SK-N-SH (cell line): ENCODE data around the gene DDIT3. TPM values are rescaled to one million over a fixed set of nuclear protein-coding genes. Genes with fewer than 3 reads are reported as not detected.
"Not testable (repeated sequence)": the region's sequence is repeated elsewhere in the genome, so short reads cannot be mapped to it uniquely, and the experiment has no call there.

ENCODE experiments used
- CTCF ChIA-PET: fragments of 300-600, 350-600 bp; formaldehyde crosslinking; extraction: SDS; loops from one replicate; lab custom pipeline; 2021; lab: Yijun Ruan, JAX
- POLR2A ChIA-PET: fragments of 350-600 bp; sonication (Branson Sonifier 250); formaldehyde crosslinking; extraction: SDS; loops from one replicate; lab custom pipeline; 2020; ENCODE audit warnings: antibody characterized with exemption, inconsistent platforms; lab: Yijun Ruan, JAX
- DNase-seq: peaks from one replicate; pipeline ENCODE4 v3.0.0; 2012
- H2AFZ ChIP-seq: fragments of 200-600 bp; sonication (generic); 2 replicates; pipeline ENCODE4 v1.8.1; 2016; ENCODE audit warnings: antibody characterized with exemption, mild to moderate bottlenecking, low read depth
- H3F3A ChIP-seq: fragments of 200-600 bp; sonication (generic); replicated peaks from 2 replicates; pipeline ENCODE3; 2016; ENCODE audit warnings: antibody characterized with exemption, mild to moderate bottlenecking; ENCODE audit not compliant: insufficient read depth
- H3K27ac ChIP-seq, 2 experiments: fragments of 200-500 bp in 1 of 2; fragments of 200-600 bp in 1 of 2; sonication (Bioruptor generic) in 1 of 2; sonication (generic), shearing (Covaris generic) in 1 of 2; 2 replicates each; pipeline versions ENCODE4 v1.5.1 to v1.6.1; 2014 to 2016; ENCODE audit warnings: low read depth in 2 of 2, inconsistent platforms in 1 of 2, low read length in 1 of 2, mild to moderate bottlenecking in 1 of 2, mixed read lengths in 1 of 2
- H3K27me3 ChIP-seq: fragments of 200-600 bp; sonication (generic), shearing (Covaris generic); 2 replicates; pipeline ENCODE4 v1.6.1; 2016; ENCODE audit warnings: mixed run types; ENCODE audit not compliant: insufficient read depth
- H3K36me3 ChIP-seq, 2 experiments: fragments of 200-500 bp in 1 of 2; fragments of 200-600 bp in 1 of 2; sonication (Bioruptor generic) in 1 of 2; sonication (generic) in 1 of 2; replicated peaks in 1 of 2; 2 replicates each; pipeline versions ENCODE3 to v1.5.1; 2014 to 2016; ENCODE audit warnings: low read length in 1 of 2, mild to moderate bottlenecking in 1 of 2; ENCODE audit not compliant: insufficient read depth in 2 of 2, control insufficient read depth in 1 of 2
- H3K4me1 ChIP-seq, 2 experiments: fragments of 200-500 bp in 1 of 2; fragments of 200-600 bp in 1 of 2; sonication (Bioruptor generic) in 1 of 2; sonication (generic), shearing (Covaris generic) in 1 of 2; 2 replicates each; pipeline versions ENCODE4 v1.5.1 to v1.6.1; 2014 to 2016; ENCODE audit warnings: low read depth in 1 of 2, low read length in 1 of 2, mixed run types in 1 of 2; ENCODE audit not compliant: insufficient read depth in 2 of 2, control insufficient read depth in 1 of 2
- H3K4me2 ChIP-seq: fragments of 200-600 bp; sonication (generic), shearing (Covaris generic); 2 replicates; pipeline ENCODE4 v1.6.1; 2017; ENCODE audit warnings: mixed run types
- H3K4me3 ChIP-seq, 2 experiments: fragments of 200-500 bp in 1 of 2; fragments of 200-600 bp in 1 of 2; sonication (Bioruptor generic) in 1 of 2; sonication (generic), shearing (Covaris generic) in 1 of 2; 2 replicates each; pipeline versions ENCODE4 v1.5.1 to v1.8.1; 2014 to 2016; ENCODE audit warnings: low read depth in 2 of 2, inconsistent platforms in 1 of 2, low read length in 1 of 2, mild to moderate bottlenecking in 1 of 2, mixed read lengths in 1 of 2, moderate library complexity in 1 of 2
- H3K79me2 ChIP-seq: fragments of 200-600 bp; sonication (generic); 2 replicates; pipeline ENCODE4 v1.8.1; 2017; ENCODE audit warnings: mild to moderate bottlenecking; ENCODE audit not compliant: insufficient read depth
- H3K9ac ChIP-seq: fragments of 200-600 bp; sonication (generic); 2 replicates; pipeline ENCODE4 v1.6.1; 2017; ENCODE audit warnings: mixed run types
- H3K9me2 ChIP-seq: fragments of 200-600 bp; sonication (generic); 2 replicates; pipeline ENCODE4 v1.6.1; 2017; ENCODE audit warnings: mixed run types
- H3K9me3 ChIP-seq: fragments of 200-600 bp; sonication (generic); 2 replicates; pipeline ENCODE4 v1.6.1; 2017; ENCODE audit warnings: mixed run types, mild to moderate bottlenecking, moderate library complexity
- H4K20me1 ChIP-seq: fragments of 200-600 bp; sonication (generic); 2 replicates; pipeline ENCODE4 v1.6.1; 2017; ENCODE audit warnings: mild to moderate bottlenecking, mixed run types; ENCODE audit not compliant: insufficient read depth
- EZH2phosphoT487 ChIP-seq: fragments of 200-600 bp; sonication (generic); IDR thresholded peaks from 2 replicates; pipeline ENCODE4 v1.6.1; 2017; ENCODE audit warnings: low read depth, mixed run types, mild to moderate bottlenecking, antibody characterized with exemption, moderate library complexity, borderline replicate concordance
- GATA2 ChIP-seq: sonication (generic); formaldehyde crosslinking; IDR thresholded peaks from 2 replicates; pipeline ENCODE4 v1.5.0; 2020; ENCODE audit warnings: mild to moderate bottlenecking, missing genetic modification reagents
- MXI1 ChIP-seq: IDR thresholded peaks from 2 replicates; pipeline ENCODE4 v1.6.1; 2012; ENCODE audit warnings: mild to moderate bottlenecking, low read depth, low read length, improper control_type of control experiment
- NFIC ChIP-seq: IDR thresholded peaks from 2 replicates; pipeline ENCODE4 v1.4.0; 2012; ENCODE audit warnings: borderline replicate concordance
- RXRA ChIP-seq: IDR thresholded peaks from 2 replicates; pipeline ENCODE4 v1.4.0; 2012; ENCODE audit warnings: low read depth, mild to moderate bottlenecking, borderline replicate concordance
- WGBS: methylation state at CpG from one replicate; pipeline ENCODE4 v1.1.6; 2017; ENCODE audit warnings: low lambda C conversion rate; 5-methylcytosine and 5-hydroxymethylcytosine counted together
- polyA plus RNA-seq, 3 experiments: library from polyadenylated mRNA; depleted of rRNA; stranded (reverse); fragments of >200 nt; gene quantifications; 2 replicates each; pipeline ENCODE4 v1.2.3, GENCODE V29; 2012
- TF ChIP-seq, protein P1 (sequence below): fragments of 150-350 bp; IDR thresholded peaks from 2 replicates; pipeline ENCODE4 v1.6.1; 2017; ENCODE audit warnings: antibody characterized with exemption, low read length, low read depth, borderline replicate concordance
- TF ChIP-seq, protein P2 (sequence below): fragments of 200-600 bp; sonication (generic); IDR thresholded peaks from 2 replicates; pipeline ENCODE4 v1.6.1; 2017; ENCODE audit warnings: antibody characterized with exemption, mild to moderate bottlenecking, moderate library complexity

The DDIT3 gene
- polyA plus RNA-seq, 1 of the 3 experiments (the other 2 are of a cell fraction) = 26.3 TPM

DNA sequence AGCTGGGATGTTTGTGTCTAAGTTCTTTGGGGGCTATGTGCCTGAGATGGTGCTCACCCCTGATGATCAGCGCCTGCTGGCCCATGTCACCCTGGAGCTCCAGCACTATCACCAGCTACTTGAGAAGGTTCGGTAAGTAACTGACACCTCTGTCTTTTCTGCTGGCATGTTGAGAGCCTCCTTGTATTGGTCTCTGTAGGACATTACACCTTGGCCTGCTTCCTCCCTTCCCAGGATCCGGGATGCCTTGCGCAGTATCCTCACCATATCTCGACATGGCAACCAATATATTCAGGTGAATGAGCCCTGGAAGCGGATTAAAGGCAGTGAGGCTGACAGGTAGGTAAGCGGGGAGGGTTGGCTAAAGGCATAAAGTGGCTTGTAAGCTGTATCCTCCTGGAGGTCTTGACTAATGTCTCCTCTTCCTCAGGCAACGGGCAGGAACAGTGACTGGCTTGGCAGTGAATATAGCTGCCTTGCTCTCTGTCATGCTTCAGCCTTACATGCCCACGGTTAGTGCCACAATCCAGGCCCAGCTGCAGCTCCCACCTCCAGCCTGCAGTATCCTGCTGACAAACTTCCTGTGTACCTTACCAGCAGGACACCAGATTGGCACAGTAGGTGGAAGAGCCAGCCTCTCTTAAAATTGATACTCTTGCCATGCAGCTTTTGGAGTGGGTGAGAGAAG is 5.5 kb downstream of the DDIT3 start (continued):
- no peak for TF ChIP-seq EZH2phosphoT487

DNA sequence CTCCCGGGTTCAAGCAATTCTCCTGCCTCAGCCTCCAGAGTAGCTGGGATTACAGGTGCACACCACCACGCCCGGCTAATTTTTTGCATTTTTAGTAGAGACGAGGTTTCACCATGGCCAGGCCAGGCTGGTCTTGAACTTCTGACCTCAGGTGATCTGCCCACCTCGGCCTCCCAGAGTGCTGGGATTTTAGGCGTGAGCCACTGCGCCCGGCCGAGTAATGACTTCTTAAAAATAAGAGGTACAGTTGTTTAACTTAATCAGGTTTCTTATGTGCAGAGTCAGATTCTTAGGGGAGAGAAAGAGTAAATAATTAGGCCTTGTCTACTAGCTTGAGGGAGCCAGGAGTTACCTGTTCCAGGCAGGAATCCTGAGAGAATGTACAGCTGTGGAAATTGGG is 6.1 kb downstream of the DDIT3 start:
- not testable (repeated sequence) for H3K27me3 ChIP-seq, H3K4me2 ChIP-seq, H3K4me3 ChIP-seq, DNase-seq, H3K9me2 ChIP-seq, H3K9ac ChIP-seq, H3K9me3 ChIP-seq, H3K27ac ChIP-seq, H2AFZ ChIP-seq
- WGBS = 94% methylated on average over 9 of the region's 9 CpGs
- ChIA-PET POLR2A (interaction anchor here (0.5 to 2.2 kb wide), 4 partner anchors 9 to 97 kb away, joined by 3 to 8 read pairs (median 3); no protein-coding TSS in a partner anchor), CTCF (interaction anchor here (0.5 to 2.1 kb wide), 5 partner anchors 13 to 425 kb away, joined by 3 to 5 read pairs (median 4); partner anchors contain the start of genes GLI1 and NAB2)
- H3K79me2 ChIP-seq = peaks cover 27% of the 10 kb centered on the region
- peaks cover 52% of the 10 kb centered on the region for H3F3A ChIP-seq
- peaks cover 9 to 21% of the 10 kb centered on the region in 2 experiments for H3K4me1 ChIP-seq
- H4K20me1 ChIP-seq = peaks cover 34% of the 10 kb centered on the region
- H3K36me3 ChIP-seq = peaks cover 60 to 67% of the 10 kb centered on the region in 2 experiments

DNA sequence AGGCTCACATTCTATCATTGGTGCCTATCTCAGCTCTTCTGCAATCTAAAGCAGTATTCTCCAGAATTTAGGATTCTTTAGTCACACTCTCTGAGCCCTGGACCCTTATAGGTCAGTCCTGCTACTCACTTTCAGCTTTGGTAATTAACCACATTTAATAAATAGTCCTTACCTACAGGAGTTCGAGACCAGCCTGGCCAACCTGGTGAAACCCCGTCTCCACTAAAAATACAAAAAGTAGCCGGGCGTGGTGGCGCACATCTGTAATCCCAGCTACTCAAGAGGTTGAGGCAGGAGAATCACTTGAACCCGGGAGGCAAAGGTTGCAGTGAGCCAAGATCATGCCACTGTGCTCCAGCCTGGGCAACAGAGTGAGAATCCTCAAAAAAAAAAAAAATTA is 6.6 kb downstream of the DDIT3 start:
- not testable (repeated sequence) for H3K27ac ChIP-seq, H2AFZ ChIP-seq, H3K9me3 ChIP-seq, H3K9me2 ChIP-seq, H3K9ac ChIP-seq, H3K4me3 ChIP-seq, H3K4me2 ChIP-seq, H3K27me3 ChIP-seq, DNase-seq
- H4K20me1 ChIP-seq = peaks cover 28% of the 10 kb centered on the region
- CTCF ChIA-PET = interaction anchor here (1.9 to 2.1 kb wide), 2 partner anchors 12 to 55 kb away, joined by 5 read pairs; partner anchors contain the start of gene GLI1
- peaks cover 58 to 72% of the 10 kb centered on the region in 2 experiments for H3K36me3 ChIP-seq
- POLR2A ChIA-PET = interaction anchor here (0.5 to 1.3 kb wide), 4 partner anchors 9 to 284 kb away, joined by 3 read pairs; partner anchors contain the start of gene SHMT2
- H3F3A ChIP-seq = peaks cover 49% of the 10 kb centered on the region
- H3K4me1 ChIP-seq = peaks cover 5 to 15% of the 10 kb centered on the region in 2 experiments; a peak in 3 of 4 replicates
- H3K79me2 ChIP-seq = peaks cover 21% of the 10 kb centered on the region
- WGBS = 97% methylated on average over 6 of the region's 6 CpGs

DNA sequence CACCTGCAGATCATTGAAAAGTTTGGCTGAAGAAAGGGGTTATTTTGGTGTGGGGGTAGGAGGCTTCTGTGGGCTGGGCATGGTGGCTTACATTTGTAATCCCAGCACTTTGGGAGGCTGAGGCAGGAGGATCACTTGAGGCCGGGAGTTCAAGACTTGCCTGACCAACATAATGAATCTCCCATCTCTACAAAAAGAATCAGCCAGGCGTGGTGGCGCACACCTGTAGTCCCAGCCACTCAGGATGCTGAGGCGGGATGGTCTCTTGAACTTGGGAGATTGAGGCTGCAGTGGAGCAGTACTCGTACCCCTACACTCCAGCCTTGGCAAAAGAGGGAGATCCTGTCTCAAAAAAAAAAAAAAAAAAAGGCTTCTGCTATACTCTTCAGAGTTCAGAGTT is 7.0 kb downstream of the DDIT3 start:
- no peak overlapping the region for H3K4me2 ChIP-seq
- H3K79me2 ChIP-seq = peaks cover 17% of the 10 kb centered on the region
- H3K9ac ChIP-seq = no peak overlapping the region
- peaks cover 1 to 11% of the 10 kb centered on the region in 2 experiments; a peak in 3 of 4 replicates for H3K4me1 ChIP-seq
- peaks cover 48% of the 10 kb centered on the region for H3F3A ChIP-seq
- peaks cover 54 to 72% of the 10 kb centered on the region in 2 experiments for H3K36me3 ChIP-seq
- POLR2A ChIA-PET = interaction anchor here (0.7 to 1.3 kb wide), 5 partner anchors 8 to 284 kb away, joined by 3 to 4 read pairs (median 3); partner anchors contain the start of gene SHMT2
- peaks cover 24% of the 10 kb centered on the region for H4K20me1 ChIP-seq
- CTCF ChIA-PET = no interaction called here
- no peak for DNase-seq
- H3K4me3 ChIP-seq = no peak overlapping the region
- no peaks in the 10 kb centered on the region for H3K9me2 ChIP-seq
- H2AFZ ChIP-seq = no peak overlapping the region
- no peaks in the 10 kb centered on the region for H3K27me3 ChIP-seq
- TF ChIP-seq GATA2 (no peak), RXRA (no peak), MXI1 (no peak), EZH2phosphoT487 (no peak), NFIC (no peak)
- TF ChIP-seq, protein P1, sequence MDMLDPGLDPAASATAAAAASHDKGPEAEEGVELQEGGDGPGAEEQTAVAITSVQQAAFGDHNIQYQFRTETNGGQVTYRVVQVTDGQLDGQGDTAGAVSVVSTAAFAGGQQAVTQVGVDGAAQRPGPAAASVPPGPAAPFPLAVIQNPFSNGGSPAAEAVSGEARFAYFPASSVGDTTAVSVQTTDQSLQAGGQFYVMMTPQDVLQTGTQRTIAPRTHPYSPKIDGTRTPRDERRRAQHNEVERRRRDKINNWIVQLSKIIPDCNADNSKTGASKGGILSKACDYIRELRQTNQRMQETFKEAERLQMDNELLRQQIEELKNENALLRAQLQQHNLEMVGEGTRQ = no peak
- TF ChIP-seq, protein P2, sequence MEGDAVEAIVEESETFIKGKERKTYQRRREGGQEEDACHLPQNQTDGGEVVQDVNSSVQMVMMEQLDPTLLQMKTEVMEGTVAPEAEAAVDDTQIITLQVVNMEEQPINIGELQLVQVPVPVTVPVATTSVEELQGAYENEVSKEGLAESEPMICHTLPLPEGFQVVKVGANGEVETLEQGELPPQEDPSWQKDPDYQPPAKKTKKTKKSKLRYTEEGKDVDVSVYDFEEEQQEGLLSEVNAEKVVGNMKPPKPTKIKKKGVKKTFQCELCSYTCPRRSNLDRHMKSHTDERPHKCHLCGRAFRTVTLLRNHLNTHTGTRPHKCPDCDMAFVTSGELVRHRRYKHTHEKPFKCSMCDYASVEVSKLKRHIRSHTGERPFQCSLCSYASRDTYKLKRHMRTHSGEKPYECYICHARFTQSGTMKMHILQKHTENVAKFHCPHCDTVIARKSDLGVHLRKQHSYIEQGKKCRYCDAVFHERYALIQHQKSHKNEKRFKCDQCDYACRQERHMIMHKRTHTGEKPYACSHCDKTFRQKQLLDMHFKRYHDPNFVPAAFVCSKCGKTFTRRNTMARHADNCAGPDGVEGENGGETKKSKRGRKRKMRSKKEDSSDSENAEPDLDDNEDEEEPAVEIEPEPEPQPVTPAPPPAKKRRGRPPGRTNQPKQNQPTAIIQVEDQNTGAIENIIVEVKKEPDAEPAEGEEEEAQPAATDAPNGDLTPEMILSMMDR = no peak
- WGBS = 100% methylated on average over 5 of the region's 5 CpGs
- no peaks in the 10 kb centered on the region for H3K9me3 ChIP-seq
- H3K27ac ChIP-seq = no peak overlapping the region
